ENCODE data around the gene MSX2. TPM values are rescaled to one million over a fixed set of nuclear protein-coding genes. Genes with fewer than 3 reads are reported as not detected.

MSX2 gene
- total and polyA plus RNA-seq, 2 donors (not counting 1 experiment from before 2014, with no cell fraction given) = not detected

GRCh38 chr5:174751154-174752000, 27.0 kb downstream of the MSX2 start:
- Histone ChIP-seq H4K20me1 (ENCODE audit: control insufficient read depth, insufficient read depth, low read length, poor library complexity, severe bottlenecking) (no peaks in the 10 kb centered on the region), H3K79me2 (ENCODE audit: control insufficient read depth, insufficient read depth, low read length) (no peaks in the 10 kb centered on the region), H3K27me3 (replicated peaks in 1 of 4; ENCODE audit: control extremely low read depth in 1 of 4, control insufficient read depth in 3 of 4, insufficient read depth in 4 of 4, low read length in 3 of 4) (peaks cover 0 to 25% (median 14%) of the 10 kb centered on the region in 4 experiments), H3K4me3 (ENCODE audit: control extremely low read depth in 1 of 5, extremely low read depth in 1 of 5, insufficient read depth in 1 of 5, low read depth in 2 of 5, low read length in 4 of 5) (no peak overlapping the region), H3K9ac (ENCODE audit: low read length) (no peak overlapping the region), H3K36me3 (replicated peaks in 1 of 2; ENCODE audit: control extremely low read depth in 1 of 2, control insufficient read depth in 1 of 2, extremely low read depth in 1 of 2, insufficient read depth in 2 of 2, low read length in 1 of 2) (no peaks in the 10 kb centered on the region), H3K9me3 (ENCODE audit: control extremely low read depth in 1 of 3, control insufficient read depth in 2 of 3, insufficient read depth in 1 of 3, low read length in 2 of 3) (peaks cover 0 to 4% (median 0%) of the 10 kb centered on the region in 3 donors), H3K4me2 (replicated peaks; ENCODE audit: low read depth, low read length, poor library complexity, severe bottlenecking) (no peak overlapping the region), H3K4me1 (ENCODE audit: control insufficient read depth in 2 of 2, insufficient read depth in 2 of 2, low read length in 2 of 2) (no peaks in the 10 kb centered on the region), H2AFZ (ENCODE audit: insufficient read depth, low read depth, low read length, poor library complexity, severe bottlenecking) (no peak overlapping the region), H3K27ac (ENCODE audit: low read length in 2 of 2) (no peak overlapping the region)
- Mint-ChIP-seq H3K4me1 (no peaks in the 10 kb centered on the region), H3K9me3 (ENCODE audit: insufficient read depth) (no peaks in the 10 kb centered on the region), H3K4me3 (no peak overlapping the region), H3K27ac (no peak overlapping the region), H3K27me3 (peaks cover 44% of the 10 kb centered on the region)
- WGBS (ENCODE audit: insufficient coverage) = 5% methylated on average over 87 of the region's 89 CpGs
- CTCF ChIA-PET = no interaction called here
- DNase-seq (no peak), ATAC-seq (ENCODE audit: low read depth) (no peak)
- TF ChIP-seq EZH2 (IDR thresholded peaks at IDR 0.05; ENCODE audit: borderline replicate concordance, insufficient read depth, low read depth, low read length, poor library complexity, severe bottlenecking) (no peak), CTCF (IDR thresholded peaks at IDR 0.05) (no peak)
- POLR2A ChIA-PET = no interaction called here
- intact Hi-C loops (cut with micrococcal nuclease) = no loop called here

GRCh38 chr5:174752121-174752520, 27.7 kb downstream of the MSX2 start:
- 100% methylated on average over 2 of the region's 5 CpGs for WGBS (ENCODE audit: insufficient coverage)
- TF ChIP-seq EZH2 (IDR thresholded peaks at IDR 0.05; ENCODE audit: borderline replicate concordance, insufficient read depth, low read depth, low read length, poor library complexity, severe bottlenecking) (no peak), CTCF (IDR thresholded peaks at IDR 0.05) (no peak)
- no peaks in the 10 kb centered on the region for H4K20me1 ChIP-seq (ENCODE audit: control insufficient read depth, insufficient read depth, low read length, poor library complexity, severe bottlenecking)
- peaks cover 0 to 8% (median 0%) of the 10 kb centered on the region in 3 donors for H3K9me3 ChIP-seq (ENCODE audit: control extremely low read depth in 1 of 3, control insufficient read depth in 2 of 3, insufficient read depth in 1 of 3, low read length in 2 of 3)
- intact Hi-C loops (cut with micrococcal nuclease) = no loop called here
- no peak for ATAC-seq (ENCODE audit: low read depth)
- no peak overlapping the region for H3K4me2 ChIP-seq (replicated peaks; ENCODE audit: low read depth, low read length, poor library complexity, severe bottlenecking)
- H3K4me3 ChIP-seq (ENCODE audit: control extremely low read depth in 1 of 5, extremely low read depth in 1 of 5, insufficient read depth in 1 of 5, low read depth in 2 of 5, low read length in 4 of 5) = no peak overlapping the region
- H3K27ac ChIP-seq (ENCODE audit: low read length in 2 of 2) = no peak overlapping the region
- no peak overlapping the region for H2AFZ ChIP-seq (ENCODE audit: insufficient read depth, low read depth, low read length, poor library complexity, severe bottlenecking)
- Mint-ChIP-seq H3K27ac (no peak overlapping the region), H3K4me1 (no peaks in the 10 kb centered on the region), H3K27me3 (peaks cover 44% of the 10 kb centered on the region), H3K4me3 (no peak overlapping the region), H3K9me3 (ENCODE audit: insufficient read depth) (no peaks in the 10 kb centered on the region)
- no peak overlapping the region for H3K9ac ChIP-seq (ENCODE audit: low read length)
- DNase-seq = no peak
- no peaks in the 10 kb centered on the region for H3K36me3 ChIP-seq (replicated peaks in 1 of 2; ENCODE audit: control extremely low read depth in 1 of 2, control insufficient read depth in 1 of 2, extremely low read depth in 1 of 2, insufficient read depth in 2 of 2, low read length in 1 of 2)
- ChIA-PET POLR2A (no interaction called here), CTCF (no interaction called here)
- peaks cover 0 to 25% (median 14%) of the 10 kb centered on the region in 4 experiments for H3K27me3 ChIP-seq (replicated peaks in 1 of 4; ENCODE audit: control extremely low read depth in 1 of 4, control insufficient read depth in 3 of 4, insufficient read depth in 4 of 4, low read length in 3 of 4)
- H3K79me2 ChIP-seq (ENCODE audit: control insufficient read depth, insufficient read depth, low read length) = no peaks in the 10 kb centered on the region
- H3K4me1 ChIP-seq (ENCODE audit: control insufficient read depth in 2 of 2, insufficient read depth in 2 of 2, low read length in 2 of 2) = no peaks in the 10 kb centered on the region
